Osteoblast (primary cell): Measurements from ENCODE around the gene AMER1. TPM values are rescaled to one million over a fixed set of nuclear protein-coding genes. Genes with fewer than 3 reads are reported as not detected.

Experiments
- DNase-seq: peaks from one replicate; pipeline ENCODE4 v3.0.0; 2011; ENCODE audit warnings: low spot score, mixed read lengths; ENCODE audit not compliant: insufficient read length; ENCODE audit errors: missing footprints
- H2AFZ ChIP-seq: 2 replicates; pipeline ENCODE4 v1.6.0; 2011; ENCODE audit warnings: mild to moderate bottlenecking, low read length
- H3K27ac ChIP-seq: 2 replicates; pipeline ENCODE4 v1.5.1; 2011; ENCODE audit warnings: mild to moderate bottlenecking, low read depth, low read length, moderate library complexity
- H3K27me3 ChIP-seq: 2 replicates; pipeline ENCODE4 v1.6.0; 2012; ENCODE audit warnings: mild to moderate bottlenecking, control low read depth, inconsistent platforms, low read length, moderate library complexity; ENCODE audit not compliant: insufficient read depth
- H3K36me3 ChIP-seq: 2 replicates; pipeline ENCODE4 v1.5.1; 2011; ENCODE audit warnings: mild to moderate bottlenecking, low read length, control low read depth, moderate library complexity; ENCODE audit not compliant: insufficient read depth
- H3K4me1 ChIP-seq: 2 replicates; pipeline ENCODE4 v1.5.1; 2011; ENCODE audit warnings: mild to moderate bottlenecking, low read length, control low read depth, moderate library complexity; ENCODE audit not compliant: insufficient read depth
- H3K4me2 ChIP-seq: 2 replicates; pipeline ENCODE4 v1.6.0; 2011; ENCODE audit warnings: mild to moderate bottlenecking, low read length; ENCODE audit not compliant: insufficient read depth
- H3K4me3 ChIP-seq: fragments of 200-600 bp; sonication (generic); 3 replicates; pipeline ENCODE4 v1.5.1; 2012; ENCODE audit warnings: mild to moderate bottlenecking, low read length, inconsistent platforms; ENCODE audit not compliant: insufficient read depth
- H3K79me2 ChIP-seq: 2 replicates; pipeline ENCODE4 v1.6.0; 2012; ENCODE audit warnings: mild to moderate bottlenecking, low read length, control low read depth, inconsistent platforms; ENCODE audit not compliant: insufficient read depth
- H3K9me3 ChIP-seq: 2 replicates; pipeline ENCODE4 v1.5.1; 2011; ENCODE audit warnings: low read depth, low read length, control low read depth
- H4K20me1 ChIP-seq: 2 replicates; pipeline ENCODE4 v1.6.0; 2012; ENCODE audit warnings: mild to moderate bottlenecking, low read length, control low read depth; ENCODE audit not compliant: insufficient read depth
- small RNA-seq: library from RNA; depleted of rRNA; stranded (forward); fragments of <200 nt; gene quantifications from one replicate; pipeline ENCODE3, GENCODE V24; 2012
- total RNA-seq: library from RNA; depleted of rRNA; stranded (reverse); fragments of >200 nt; gene quantifications from 2 replicates; pipeline ENCODE4 v1.2.3, GENCODE V29; 2012
- TF ChIP-seq, protein P1 (sequence below): IDR thresholded peaks from 2 replicates; pipeline ENCODE4 v1.5.1; 2011; ENCODE audit warnings: mild to moderate bottlenecking, low read depth, low read length, moderate library complexity; ENCODE audit errors: extremely low read depth

Gene AMER1
- total RNA-seq, 1 donor, result 2.5 TPM

DNA sequence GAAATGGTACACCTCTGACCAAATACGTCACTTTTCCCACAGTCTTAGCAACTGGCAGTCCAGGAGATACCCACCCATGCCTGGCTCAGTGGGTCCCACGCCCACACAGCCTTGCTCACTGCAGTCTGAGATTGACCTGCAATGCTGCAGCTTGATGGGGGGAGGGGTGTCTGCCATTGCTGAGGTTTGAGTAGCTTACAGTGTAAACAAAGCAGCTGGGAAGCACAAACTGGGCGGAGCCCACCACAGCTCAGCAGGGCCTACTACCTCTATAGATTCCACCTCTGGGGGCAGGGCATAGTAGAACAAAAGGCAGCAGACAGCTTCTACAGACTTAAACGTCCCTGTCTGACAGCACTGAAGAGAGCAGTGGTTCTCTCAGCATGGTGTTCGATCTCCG is 52.7 kb downstream of the AMER1 start:
- no peaks in the 10 kb centered on the region for H3K9me3 ChIP-seq
- H3K4me3 ChIP-seq, result no peak overlapping the region
- no peak overlapping the region for H3K27ac ChIP-seq
- no peak overlapping the region for H3K4me2 ChIP-seq
- H2AFZ ChIP-seq, result no peak overlapping the region
- no peak for DNase-seq
- no peaks in the 10 kb centered on the region for H3K27me3 ChIP-seq
- H3K79me2 ChIP-seq, result no peaks in the 10 kb centered on the region
- no peaks in the 10 kb centered on the region for H4K20me1 ChIP-seq
- H3K36me3 ChIP-seq, result no peaks in the 10 kb centered on the region
- no peaks in the 10 kb centered on the region for H3K4me1 ChIP-seq
- TF ChIP-seq, protein P1, sequence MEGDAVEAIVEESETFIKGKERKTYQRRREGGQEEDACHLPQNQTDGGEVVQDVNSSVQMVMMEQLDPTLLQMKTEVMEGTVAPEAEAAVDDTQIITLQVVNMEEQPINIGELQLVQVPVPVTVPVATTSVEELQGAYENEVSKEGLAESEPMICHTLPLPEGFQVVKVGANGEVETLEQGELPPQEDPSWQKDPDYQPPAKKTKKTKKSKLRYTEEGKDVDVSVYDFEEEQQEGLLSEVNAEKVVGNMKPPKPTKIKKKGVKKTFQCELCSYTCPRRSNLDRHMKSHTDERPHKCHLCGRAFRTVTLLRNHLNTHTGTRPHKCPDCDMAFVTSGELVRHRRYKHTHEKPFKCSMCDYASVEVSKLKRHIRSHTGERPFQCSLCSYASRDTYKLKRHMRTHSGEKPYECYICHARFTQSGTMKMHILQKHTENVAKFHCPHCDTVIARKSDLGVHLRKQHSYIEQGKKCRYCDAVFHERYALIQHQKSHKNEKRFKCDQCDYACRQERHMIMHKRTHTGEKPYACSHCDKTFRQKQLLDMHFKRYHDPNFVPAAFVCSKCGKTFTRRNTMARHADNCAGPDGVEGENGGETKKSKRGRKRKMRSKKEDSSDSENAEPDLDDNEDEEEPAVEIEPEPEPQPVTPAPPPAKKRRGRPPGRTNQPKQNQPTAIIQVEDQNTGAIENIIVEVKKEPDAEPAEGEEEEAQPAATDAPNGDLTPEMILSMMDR, result no peak

DNA sequence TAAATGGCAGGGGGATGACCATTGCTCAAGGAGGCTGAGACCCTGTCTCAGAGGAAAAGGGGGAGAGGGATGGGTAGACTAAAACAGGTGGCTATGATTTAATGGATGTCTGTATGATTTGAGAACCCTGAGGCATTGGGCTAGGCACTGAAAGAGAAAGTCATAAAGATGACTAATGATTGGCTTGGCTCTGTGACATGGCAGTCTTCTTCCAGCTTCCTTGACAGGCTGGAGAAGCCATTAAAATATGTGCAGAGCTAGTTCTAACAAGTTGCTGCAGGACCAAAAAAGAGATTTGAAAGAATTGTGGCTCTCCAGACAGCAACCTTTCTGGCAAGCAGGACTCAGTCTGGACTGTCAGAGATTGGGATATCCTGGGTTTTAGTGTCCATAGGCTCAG is 53.6 kb downstream of the AMER1 start:
- Histone ChIP-seq H2AFZ (no peak overlapping the region), H3K27ac (no peak overlapping the region), H3K27me3 (no peaks in the 10 kb centered on the region), H3K4me2 (no peak overlapping the region), H3K4me1 (no peaks in the 10 kb centered on the region), H3K79me2 (no peaks in the 10 kb centered on the region), H3K4me3 (no peak overlapping the region), H4K20me1 (no peaks in the 10 kb centered on the region), H3K9me3 (no peaks in the 10 kb centered on the region), H3K36me3 (no peaks in the 10 kb centered on the region)
- no peak for DNase-seq
- TF ChIP-seq, protein P1, result no peak

DNA sequence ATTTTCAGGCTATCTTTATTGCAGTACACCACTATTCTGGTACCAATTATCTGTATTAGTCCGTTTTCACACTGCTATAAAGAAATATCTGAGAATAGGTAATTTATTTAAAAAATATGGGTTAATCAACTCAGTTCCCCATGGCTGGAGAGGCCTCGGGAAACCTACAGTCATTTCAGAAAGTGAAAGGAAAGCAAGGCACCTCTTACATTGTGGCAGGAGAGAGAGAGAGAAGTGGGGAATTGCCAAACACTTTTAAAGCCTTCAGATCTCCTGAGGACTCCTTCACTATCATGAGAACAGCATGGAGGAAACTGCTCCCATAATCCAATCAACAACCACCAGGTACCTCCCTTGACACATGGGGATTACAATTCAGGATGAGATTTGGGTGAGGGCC is 54.7 kb downstream of the AMER1 start:
- Histone ChIP-seq H3K9me3 (no peaks in the 10 kb centered on the region), H2AFZ (no peak overlapping the region), H3K79me2 (no peaks in the 10 kb centered on the region), H3K27me3 (no peaks in the 10 kb centered on the region), H4K20me1 (no peaks in the 10 kb centered on the region), H3K4me1 (no peaks in the 10 kb centered on the region), H3K4me2 (no peak overlapping the region), H3K36me3 (no peaks in the 10 kb centered on the region), H3K4me3 (no peak overlapping the region), H3K27ac (no peak overlapping the region)
- DNase-seq, result no peak
- TF ChIP-seq, protein P1, result no peak

Small RNA genes lying within 50 kb of the gene (small RNA-seq; reads per million reads assigned to genes)
- gene RN7SL799P, result not detected

Other genes starting within 250 kb of the AMER1 start
- 0.29 TPM in 1 of 2 replicates, not detected in the other for gene ASB12, start 24.9 kb upstream of the AMER1 start, total RNA-seq
- gene MTMR8, start 189.7 kb upstream of the AMER1 start, total RNA-seq, result 0.72 and 1.2 TPM in 2 replicates